Activated naive CD8-positive, alpha-beta T cell treated with anti-CD3 and anti-CD28 coated beads, Interleukin-2, amount 10 ng/mL, durations not matched to agents 7 days and 5 days (primary cell): ENCODE results near the gene HEG1. TPM values are rescaled to one million over a fixed set of nuclear protein-coding genes. Genes with fewer than 3 reads are reported as not detected.

Source experiments
- ATAC-seq: fragments of 150-1000 bp; cut with Tn5 transposase; one replicate; pipeline ENCODE4 v1.10.0; 2021; ENCODE audit warnings: low read depth, moderate library complexity
- POLR2A ChIA-PET: fragments of 350-600 bp; sonication (Branson Sonifier 250); formaldehyde crosslinking; loops from one replicate; lab custom pipeline; 2021; ENCODE audit warnings: antibody characterized with exemption; lab: Charles Lee
- DNase-seq: peaks from one replicate; pipeline ENCODE4 v3.0.0; 2021
- H3K27ac Mint-ChIP-seq: one replicate; pipeline ENCODE4 v1.8.0; 2022; ENCODE audit warnings: mild to moderate bottlenecking, mixed read lengths
- H3K27me3 Mint-ChIP-seq: one replicate; pipeline ENCODE4 v1.8.0; 2022; ENCODE audit warnings: mild to moderate bottlenecking, moderate library complexity, mixed read lengths
- H3K36me3 Mint-ChIP-seq: one replicate; pipeline ENCODE4 v1.8.0; 2021; ENCODE audit warnings: mild to moderate bottlenecking, mixed read lengths
- H3K4me1 Mint-ChIP-seq: one replicate; pipeline ENCODE4 v1.8.0; 2021; ENCODE audit warnings: mixed read lengths
- H3K4me3 Mint-ChIP-seq: one replicate; pipeline ENCODE4 v1.8.0; 2022; ENCODE audit warnings: mild to moderate bottlenecking, moderate library complexity, mixed read lengths
- H3K9me3 Mint-ChIP-seq: one replicate; pipeline ENCODE4 v1.8.0; 2021; ENCODE audit warnings: mixed read lengths
- total RNA-seq, 2 experiments: library from RNA; stranded (reverse); gene quantifications; one replicate each; pipeline ENCODE4 v1.2.3, GENCODE V29; 2021

HEG1 gene
- total RNA-seq, 2 experiments from 2014 or later: 49.1 to 49.5 TPM

DNA sequence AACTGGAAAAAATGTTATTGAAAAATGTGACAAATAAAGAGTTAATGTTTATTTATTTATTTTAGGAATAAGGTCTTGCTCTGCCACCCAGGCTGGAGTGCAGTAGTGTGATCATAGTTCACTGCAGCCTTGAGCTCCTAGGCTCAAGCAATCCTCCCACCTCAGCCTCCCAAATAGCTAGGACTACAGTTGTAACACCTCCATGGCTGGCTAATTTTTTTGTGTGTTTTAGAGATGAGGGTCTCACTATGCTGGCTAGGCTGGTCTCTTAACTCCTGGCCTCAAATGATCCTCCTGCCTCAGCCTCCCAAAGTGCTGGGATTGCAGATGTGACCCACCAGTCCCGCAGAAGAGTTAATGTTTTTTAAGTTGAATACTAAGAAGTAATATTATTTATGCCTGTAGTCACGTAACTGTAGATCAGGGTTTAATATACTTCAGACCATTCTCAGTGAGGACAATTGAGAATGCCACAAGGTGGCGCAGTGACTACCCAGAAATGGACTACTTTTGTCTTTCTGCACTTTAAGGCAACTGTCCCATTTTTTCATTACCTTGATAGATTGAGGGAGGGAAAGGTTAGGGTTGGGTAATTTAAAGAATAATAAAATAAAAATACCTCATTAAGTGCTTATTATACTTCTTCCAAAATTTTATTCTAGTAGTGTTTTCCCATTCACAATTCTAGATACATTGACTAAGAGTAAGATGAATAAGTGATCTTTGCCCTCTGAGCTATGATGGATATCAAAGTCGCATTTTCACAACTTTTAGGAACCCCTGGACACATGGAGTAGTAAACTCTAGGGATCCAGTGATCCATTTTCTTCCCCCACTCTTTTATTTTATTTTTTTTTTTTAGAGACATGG lies 127.2 kb downstream of the HEG1 start:
- Mint-ChIP-seq H3K27ac (no peak overlapping the region), H3K4me1 (peaks cover 11% of the 10 kb centered on the region), H3K4me3 (no peak overlapping the region), H3K36me3 (no peaks in the 10 kb centered on the region), H3K9me3 (no peaks in the 10 kb centered on the region), H3K27me3 (peaks cover 53% of the 10 kb centered on the region)
- peak; percentile 61 for ATAC-seq
- peak; percentile 45 for DNase-seq
- POLR2A ChIA-PET: interaction anchor here (0.6 kb wide), 2 partner anchors 275 to 510 kb away, joined by 3 read pairs; no protein-coding TSS in a partner anchor

- Mint-ChIP-seq H3K4me1 (peaks cover 10% of the 10 kb centered on the region), H3K27ac (no peak overlapping the region), H3K4me3 (no peak overlapping the region), H3K9me3 (no peaks in the 10 kb centered on the region), H3K36me3 (no peaks in the 10 kb centered on the region), H3K27me3 (peaks cover 50% of the 10 kb centered on the region)
- POLR2A ChIA-PET: interaction anchor here (1.2 kb wide), 1 partner anchor 275 kb away, joined by 4 read pairs; no protein-coding TSS in a partner anchor
- ATAC-seq (peak; percentile 58), DNase-seq (no peak)
These were observed 128.2 kb downstream of the HEG1 start for GRCh38 chr3:124927574-124928045.

GRCh38 chr3:124926426-124927101 lies 129.2 kb downstream of the HEG1 start:
- POLR2A ChIA-PET: interaction anchor here (1.2 kb wide), 1 partner anchor 276 kb away, joined by 4 read pairs; no protein-coding TSS in a partner anchor
- peaks cover 52% of the 10 kb centered on the region for H3K27me3 Mint-ChIP-seq
- no peak overlapping the region for H3K4me3 Mint-ChIP-seq
- H3K9me3 Mint-ChIP-seq: no peaks in the 10 kb centered on the region
- no peaks in the 10 kb centered on the region for H3K36me3 Mint-ChIP-seq
- ATAC-seq: no peak
- peaks cover 10% of the 10 kb centered on the region for H3K4me1 Mint-ChIP-seq
- no peak overlapping the region for H3K27ac Mint-ChIP-seq
- DNase-seq: no peak

DNA sequence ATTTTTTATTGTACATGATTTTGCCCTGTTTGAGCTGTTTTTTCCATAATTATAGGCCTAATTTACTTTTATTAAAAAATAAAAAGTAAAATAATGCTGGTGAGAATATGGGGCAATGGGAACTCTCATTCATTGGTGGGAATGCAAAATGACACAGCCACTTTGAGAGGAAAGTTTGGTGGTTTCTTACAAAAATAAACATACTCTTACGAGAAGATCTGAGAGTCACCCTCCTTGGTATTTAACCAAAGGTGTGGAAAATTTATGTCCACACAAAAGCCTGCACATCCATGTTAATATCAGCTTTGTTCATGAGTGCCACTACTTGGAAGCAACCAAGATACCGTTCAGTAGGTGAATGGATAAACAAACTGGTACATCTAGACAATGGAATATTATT lies 131.1 kb downstream of the HEG1 start:
- Mint-ChIP-seq H3K36me3 (no peaks in the 10 kb centered on the region), H3K4me3 (no peak overlapping the region), H3K27ac (no peak overlapping the region), H3K9me3 (no peaks in the 10 kb centered on the region), H3K27me3 (peaks cover 46% of the 10 kb centered on the region), H3K4me1 (peaks cover 10% of the 10 kb centered on the region)
- POLR2A ChIA-PET: no interaction called here
- DNase-seq: no peak
- no peak for ATAC-seq

DNA sequence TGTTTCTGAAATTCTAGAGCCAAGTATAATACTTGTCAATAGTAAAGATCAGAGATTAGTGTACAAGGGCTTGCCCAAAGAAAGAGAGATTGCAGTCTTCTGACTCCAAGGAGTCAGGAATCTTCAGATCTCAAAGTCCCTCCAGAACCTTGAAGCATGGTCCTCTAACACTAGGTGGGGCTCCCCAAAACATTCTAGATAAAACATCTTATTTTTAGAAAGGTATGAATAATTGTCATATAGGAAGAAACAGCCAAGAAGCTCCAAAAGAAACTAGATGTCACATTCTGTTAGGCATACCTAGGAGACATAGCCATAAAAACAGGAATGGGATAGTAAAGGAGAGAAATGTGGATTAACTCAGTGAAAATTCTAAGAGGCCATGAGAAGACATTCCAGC lies 132.0 kb downstream of the HEG1 start:
- H3K27ac Mint-ChIP-seq: no peak overlapping the region
- H3K4me1 Mint-ChIP-seq: peaks cover 10% of the 10 kb centered on the region
- peaks cover 40% of the 10 kb centered on the region for H3K27me3 Mint-ChIP-seq
- POLR2A ChIA-PET: no interaction called here
- DNase-seq (no peak), ATAC-seq (no peak)
- no peaks in the 10 kb centered on the region for H3K36me3 Mint-ChIP-seq
- H3K9me3 Mint-ChIP-seq: no peaks in the 10 kb centered on the region
- no peak overlapping the region for H3K4me3 Mint-ChIP-seq

- H3K36me3 Mint-ChIP-seq: no peaks in the 10 kb centered on the region
- DNase-seq (no peak), ATAC-seq (no peak)
- peaks cover 47% of the 10 kb centered on the region for H3K27me3 Mint-ChIP-seq
- no peak overlapping the region for H3K4me3 Mint-ChIP-seq
- POLR2A ChIA-PET: no interaction called here
- no peaks in the 10 kb centered on the region for H3K9me3 Mint-ChIP-seq
- H3K27ac Mint-ChIP-seq: no peak overlapping the region
- H3K4me1 Mint-ChIP-seq: no peaks in the 10 kb centered on the region
These were observed 135.1 kb downstream of the HEG1 start for GRCh38 chr3:124920718-124921117.

DNA sequence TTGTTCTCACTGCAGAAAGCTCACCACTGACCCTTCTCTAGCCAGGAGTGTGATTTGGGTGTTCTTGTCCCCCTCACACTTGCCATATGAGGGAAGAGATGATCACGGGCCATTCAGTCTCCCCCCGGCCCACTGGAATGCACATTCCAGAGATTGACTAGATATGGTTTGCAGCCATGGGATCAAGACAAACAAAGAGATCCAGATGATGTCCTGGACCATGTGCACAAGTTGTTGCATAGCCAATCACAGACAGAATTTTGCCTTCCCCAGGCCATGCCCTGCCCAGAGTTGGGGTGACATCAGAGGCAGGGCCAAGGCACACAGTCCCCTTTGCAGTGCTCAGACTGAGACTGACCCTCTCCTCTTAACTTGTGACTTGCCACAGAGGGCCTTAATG lies 136.0 kb downstream of the HEG1 start:
- POLR2A ChIA-PET: no interaction called here
- Mint-ChIP-seq H3K27ac (no peak overlapping the region), H3K4me3 (no peak overlapping the region), H3K36me3 (no peaks in the 10 kb centered on the region), H3K27me3 (peaks cover 44% of the 10 kb centered on the region), H3K9me3 (no peaks in the 10 kb centered on the region), H3K4me1 (no peaks in the 10 kb centered on the region)
- ATAC-seq: no peak
- no peak for DNase-seq

- ATAC-seq (no peak), DNase-seq (no peak)
- H3K27me3 Mint-ChIP-seq: peaks cover 41% of the 10 kb centered on the region
- POLR2A ChIA-PET: no interaction called here
- H3K9me3 Mint-ChIP-seq: no peaks in the 10 kb centered on the region
- H3K27ac Mint-ChIP-seq: no peak overlapping the region
- H3K4me1 Mint-ChIP-seq: no peaks in the 10 kb centered on the region
- no peak overlapping the region for H3K4me3 Mint-ChIP-seq
- no peaks in the 10 kb centered on the region for H3K36me3 Mint-ChIP-seq
These were observed 137.3 kb downstream of the HEG1 start for GRCh38 chr3:124918524-124918923.

GRCh38 chr3:124916837-124917409 lies 138.9 kb downstream of the HEG1 start:
- no peaks in the 10 kb centered on the region for H3K36me3 Mint-ChIP-seq
- DNase-seq (no peak), ATAC-seq (no peak)
- H3K4me3 Mint-ChIP-seq: no peak overlapping the region
- H3K27me3 Mint-ChIP-seq: peaks cover 35% of the 10 kb centered on the region
- no peaks in the 10 kb centered on the region for H3K4me1 Mint-ChIP-seq
- H3K27ac Mint-ChIP-seq: no peak overlapping the region
- POLR2A ChIA-PET: no interaction called here
- H3K9me3 Mint-ChIP-seq: no peaks in the 10 kb centered on the region

Other genes with a start within 250 kb of the HEG1 start
- gene ITGB5, start 168.6 kb downstream of the HEG1 start, total RNA-seq: 1 to 10 TPM; 2.0 to 3.7 TPM
- gene MUC13, start 121.2 kb downstream of the HEG1 start, total RNA-seq: not detected
- gene SLC12A8, start 156.8 kb upstream of the HEG1 start, total RNA-seq: under 1 TPM; 0.47 to 0.79 TPM